ENCODE results near the gene TMEM204.

DNA sequence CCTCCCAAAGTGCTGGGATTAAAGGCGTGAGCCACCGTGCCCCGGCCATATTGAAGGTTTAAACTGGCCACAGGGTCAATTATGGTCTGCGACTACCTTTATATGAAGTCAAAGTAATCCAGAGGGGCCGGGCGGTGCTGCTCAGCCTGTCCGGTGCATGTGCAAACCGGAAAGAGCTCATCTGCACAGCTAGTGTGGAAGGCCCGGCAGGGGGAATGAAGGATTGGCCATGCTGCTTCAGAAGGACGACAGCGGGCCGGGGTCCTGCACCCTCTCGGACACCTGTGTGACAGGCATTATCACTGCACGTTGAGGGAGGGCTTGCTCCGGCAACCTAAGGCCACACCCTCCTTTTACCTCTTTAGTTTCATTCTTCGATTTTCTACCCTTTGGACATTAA is 23.6 kb downstream of the TMEM204 start:
- TF ChIP-seq, protein P1, sequence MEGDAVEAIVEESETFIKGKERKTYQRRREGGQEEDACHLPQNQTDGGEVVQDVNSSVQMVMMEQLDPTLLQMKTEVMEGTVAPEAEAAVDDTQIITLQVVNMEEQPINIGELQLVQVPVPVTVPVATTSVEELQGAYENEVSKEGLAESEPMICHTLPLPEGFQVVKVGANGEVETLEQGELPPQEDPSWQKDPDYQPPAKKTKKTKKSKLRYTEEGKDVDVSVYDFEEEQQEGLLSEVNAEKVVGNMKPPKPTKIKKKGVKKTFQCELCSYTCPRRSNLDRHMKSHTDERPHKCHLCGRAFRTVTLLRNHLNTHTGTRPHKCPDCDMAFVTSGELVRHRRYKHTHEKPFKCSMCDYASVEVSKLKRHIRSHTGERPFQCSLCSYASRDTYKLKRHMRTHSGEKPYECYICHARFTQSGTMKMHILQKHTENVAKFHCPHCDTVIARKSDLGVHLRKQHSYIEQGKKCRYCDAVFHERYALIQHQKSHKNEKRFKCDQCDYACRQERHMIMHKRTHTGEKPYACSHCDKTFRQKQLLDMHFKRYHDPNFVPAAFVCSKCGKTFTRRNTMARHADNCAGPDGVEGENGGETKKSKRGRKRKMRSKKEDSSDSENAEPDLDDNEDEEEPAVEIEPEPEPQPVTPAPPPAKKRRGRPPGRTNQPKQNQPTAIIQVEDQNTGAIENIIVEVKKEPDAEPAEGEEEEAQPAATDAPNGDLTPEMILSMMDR (IDR thresholded peaks at IDR 0.05), result no peak
- no peak for TF ChIP-seq POLR2AphosphoS5 (IDR thresholded peaks at IDR 0.05)
- TF ChIP-seq POLR2A (IDR thresholded peaks at IDR 0.05; ENCODE audit: low read depth), result no peak
